HG02571 (cell line): ENCODE measurements around the gene BLACAT1.
"Not testable (repeated sequence)": the region's sequence is repeated elsewhere in the genome, so short reads cannot be mapped to it uniquely, and the experiment has no call there.

ENCODE experiments used
- ATAC-seq: cut with Tn5 transposase; IDR thresholded peaks from one replicate; pipeline ENCODE4 v1.9.1; 2021; ENCODE audit warnings: mild to moderate bottlenecking, moderate library complexity; ENCODE audit not compliant: unreplicated experiment

The BLACAT1 gene

GRCh38 chr1:205484985-205485967 is 29.4 kb upstream of the BLACAT1 start:
- no peak for ATAC-seq

GRCh38 chr1:205483372-205483771 is 27.5 kb upstream of the BLACAT1 start:
- ATAC-seq: no peak

GRCh38 chr1:205482587-205482986 is 26.7 kb upstream of the BLACAT1 start:
- ATAC-seq: not testable (repeated sequence)

GRCh38 chr1:205481629-205482151 is 25.8 kb upstream of the BLACAT1 start:
- ATAC-seq: no peak

- no peak for ATAC-seq
Observed at GRCh38 chr1:205481218-205481617, 25.4 kb upstream of the BLACAT1 start.

- peak; percentile 56 for ATAC-seq
Observed at GRCh38 chr1:205480349-205480985, 24.6 kb upstream of the BLACAT1 start.

- ATAC-seq: not testable (repeated sequence)
Observed at GRCh38 chr1:205478985-205479384, 23.1 kb upstream of the BLACAT1 start.

- ATAC-seq: no peak
Observed at GRCh38 chr1:205477759-205478247, 22.0 kb upstream of the BLACAT1 start.

GRCh38 chr1:205477121-205477758 is 21.4 kb upstream of the BLACAT1 start:
- no peak for ATAC-seq

- ATAC-seq: no peak
Observed at GRCh38 chr1:205476648-205477047, 20.8 kb upstream of the BLACAT1 start.

GRCh38 chr1:205475855-205476254 is 20.0 kb upstream of the BLACAT1 start:
- no peak for ATAC-seq

- no peak for ATAC-seq
Observed at GRCh38 chr1:205474571-205474970, 18.7 kb upstream of the BLACAT1 start.

GRCh38 chr1:205473966-205474365 is 18.1 kb upstream of the BLACAT1 start:
- ATAC-seq: no peak

GRCh38 chr1:205473475-205473874 is 17.6 kb upstream of the BLACAT1 start:
- ATAC-seq: no peak

- no peak for ATAC-seq
Observed at GRCh38 chr1:205472737-205473441, 17.0 kb upstream of the BLACAT1 start.

GRCh38 chr1:205470131-205470530 is 14.3 kb upstream of the BLACAT1 start:
- ATAC-seq: no peak

GRCh38 chr1:205466595-205467220 is 10.9 kb upstream of the BLACAT1 start:
- ATAC-seq: no peak

- ATAC-seq: no peak
Observed at GRCh38 chr1:205465392-205465791, 9.5 kb upstream of the BLACAT1 start.

- no peak for ATAC-seq
Observed at GRCh38 chr1:205458777-205459566, 3.1 kb upstream of the BLACAT1 start.
